H1 (cell line): ENCODE data around the gene AHRR. TPM values are rescaled to one million over a fixed set of nuclear protein-coding genes. Genes with fewer than 3 reads are reported as not detected.

Experiments
- CTCF ChIA-PET: fragments of 300-600 bp; sonication (Branson Sonifier 250); formaldehyde crosslinking; loops from one replicate; lab custom pipeline; 2021; ENCODE audit not compliant: partially characterized antibody; lab: Charles Lee
- POLR2A ChIA-PET: fragments of 300-600 bp; sonication (Branson Sonifier 250); formaldehyde crosslinking; loops from one replicate; lab custom pipeline; 2021; ENCODE audit warnings: inconsistent platforms; ENCODE audit not compliant: partially characterized antibody; lab: Charles Lee
- DNase-seq, 2 experiments: peaks; one replicate each; pipeline versions ENCODE4 v3.0.0 to v3.0.0-alpha.2; 2010 to 2022; ENCODE audit warnings: low spot score in 2 of 2, low read depth in 1 of 2, mixed read lengths in 1 of 2
- FAIRE-seq: peaks from 2 replicates; lab custom pipeline; 2011; peaks lifted over from hg19 to GRCh38; lab: Jason Lieb, UNC
- H2AFZ ChIP-seq: 2 replicates; pipeline ENCODE4 v1.8.1; 2012; ENCODE audit warnings: low read length, inconsistent platforms
- H2AK5ac ChIP-seq: 2 replicates; pipeline ENCODE4 v1.6.1; 2013; ENCODE audit warnings: low read depth, low read length
- H2BK120ac ChIP-seq: replicated peaks from 2 replicates; pipeline ENCODE3; 2013; ENCODE audit warnings: low read depth, low read length, inconsistent platforms
- H2BK12ac ChIP-seq: 2 replicates; pipeline ENCODE4 v1.6.1; 2013; ENCODE audit warnings: low read depth, low read length
- H2BK15ac ChIP-seq: 2 replicates; pipeline ENCODE4 v1.6.1; 2013; ENCODE audit warnings: low read length
- H2BK20ac ChIP-seq: 2 replicates; pipeline ENCODE4 v1.6.1; 2013; ENCODE audit warnings: low read length
- H2BK5ac ChIP-seq: 2 replicates; pipeline ENCODE4 v1.6.1; 2013; ENCODE audit warnings: low read depth, low read length
- H3K14ac ChIP-seq: 2 replicates; pipeline ENCODE4 v1.6.1; 2013; ENCODE audit warnings: inconsistent platforms; ENCODE audit not compliant: insufficient read length
- H3K18ac ChIP-seq: 2 replicates; pipeline ENCODE4 v1.6.1; 2013; ENCODE audit warnings: low read length; ENCODE audit errors: extremely low read depth
- H3K23ac ChIP-seq: 2 replicates; pipeline ENCODE4 v1.6.1; 2013; ENCODE audit warnings: inconsistent platforms; ENCODE audit not compliant: insufficient read length
- H3K23me2 ChIP-seq: 2 replicates; pipeline ENCODE4 v1.6.1; 2013; ENCODE audit warnings: low read depth, low read length
- H3K27ac ChIP-seq: 2 replicates; pipeline ENCODE4 v1.6.1; 2011; ENCODE audit warnings: low read depth, low read length, inconsistent platforms
- H3K27me3 ChIP-seq, 4 experiments: replicated peaks in 1 of 4; 1 replicate in 1 of 4; 2 replicates in 3 of 4; pipeline versions ENCODE4 v1.6.1 to v1.8.1; 2011 to 2013; ENCODE audit warnings: low read length in 3 of 4, mild to moderate bottlenecking in 3 of 4, inconsistent platforms in 2 of 4, mixed read lengths in 2 of 4, moderate library complexity in 1 of 4; ENCODE audit not compliant: control insufficient read depth in 3 of 4, insufficient read depth in 3 of 4; ENCODE audit errors: extremely low read depth in 1 of 4
- H3K36me3 ChIP-seq, 4 experiments: 2 replicates each; pipeline versions ENCODE4 v1.6.1 to v1.8.1; 2011 to 2013; ENCODE audit warnings: mild to moderate bottlenecking in 4 of 4, low read length in 3 of 4, moderate library complexity in 2 of 4, control low read depth in 1 of 4, inconsistent platforms in 1 of 4; ENCODE audit not compliant: insufficient read depth in 4 of 4, control insufficient read depth in 2 of 4
- H3K4ac ChIP-seq: replicated peaks from 2 replicates; pipeline ENCODE3; 2013; ENCODE audit warnings: low read length, low read depth, mixed read lengths, inconsistent platforms; ENCODE audit not compliant: insufficient read length
- H3K4me1 ChIP-seq, 4 experiments: replicated peaks in 1 of 4; 1 replicate in 1 of 4; 2 replicates in 3 of 4; pipeline versions ENCODE4 v1.6.1 to v1.8.1; 2011 to 2013; ENCODE audit warnings: low read length in 3 of 4, inconsistent platforms in 2 of 4, mixed read lengths in 1 of 4; ENCODE audit not compliant: insufficient read depth in 4 of 4, control insufficient read depth in 3 of 4
- H3K4me2 ChIP-seq, 2 experiments: 2 replicates each; pipeline versions ENCODE4 v1.6.1 to v1.8.1; 2011 to 2013; ENCODE audit warnings: low read depth in 2 of 2, low read length in 2 of 2, control low read depth in 1 of 2, inconsistent platforms in 1 of 2, mild to moderate bottlenecking in 1 of 2; ENCODE audit not compliant: insufficient read depth in 1 of 2
- H3K4me3 ChIP-seq, 4 experiments: fragments of 200-600, 300-600 bp in 1 of 4; sonication (generic), shearing (Covaris generic), sonication (Bioruptor Twin) in 1 of 4; 2 replicates each; pipeline versions ENCODE4 v1.5.1 to v1.8.1; 2011 to 2016; ENCODE audit warnings: low read length in 4 of 4, low read depth in 3 of 4, control low read depth in 2 of 4, inconsistent platforms in 2 of 4, mild to moderate bottlenecking in 2 of 4, mixed read lengths in 1 of 4, moderate library complexity in 1 of 4; ENCODE audit not compliant: insufficient read depth in 2 of 4; ENCODE audit errors: extremely low read depth in 1 of 4
- H3K56ac ChIP-seq: replicated peaks from 2 replicates; pipeline ENCODE3; 2013; ENCODE audit warnings: low read depth, mild to moderate bottlenecking, mixed read lengths, low read length, inconsistent platforms; ENCODE audit not compliant: insufficient read length
- H3K79me1 ChIP-seq: 2 replicates; pipeline ENCODE4 v1.6.1; 2013; ENCODE audit warnings: low read depth, low read length, control low read depth
- H3K79me2 ChIP-seq, 2 experiments: 2 replicates each; pipeline versions ENCODE4 v1.6.1 to v1.8.1; 2012 to 2013; ENCODE audit warnings: low read length in 2 of 2, mild to moderate bottlenecking in 2 of 2, inconsistent platforms in 1 of 2; ENCODE audit not compliant: insufficient read depth in 2 of 2, control insufficient read depth in 1 of 2
- H3K9ac ChIP-seq, 4 experiments: replicated peaks in 1 of 4; 1 replicate in 1 of 4; 2 replicates in 3 of 4; pipeline versions ENCODE4 v1.6.1 to v1.8.1; 2011 to 2013; ENCODE audit warnings: low read depth in 3 of 4, low read length in 3 of 4, control low read depth in 2 of 4, mild to moderate bottlenecking in 2 of 4, moderate library complexity in 2 of 4, inconsistent platforms in 1 of 4; ENCODE audit errors: extremely low read depth in 1 of 4
- H3K9me3 ChIP-seq, 2 experiments: 2 replicates each; pipeline versions ENCODE4 v1.6.1 to v1.8.1; 2012 to 2013; ENCODE audit warnings: mild to moderate bottlenecking in 2 of 2, moderate library complexity in 2 of 2, control low read depth in 1 of 2, inconsistent platforms in 1 of 2, low read depth in 1 of 2, low read length in 1 of 2, mixed read lengths in 1 of 2; ENCODE audit not compliant: insufficient read depth in 2 of 2
- H4K20me1 ChIP-seq, 2 experiments: replicated peaks in 1 of 2; 2 replicates each; pipeline versions ENCODE3 to v1.8.1; 2011 to 2013; ENCODE audit warnings: inconsistent platforms in 2 of 2, low read length in 2 of 2, mild to moderate bottlenecking in 1 of 2; ENCODE audit not compliant: insufficient read depth in 2 of 2, control insufficient read depth in 1 of 2
- H4K5ac ChIP-seq: 2 replicates; pipeline ENCODE4 v1.6.1; 2013; ENCODE audit warnings: low read length, low read depth, mixed read lengths, inconsistent platforms; ENCODE audit not compliant: insufficient read length
- H4K8ac ChIP-seq: 2 replicates; pipeline ENCODE4 v1.8.0; 2013; ENCODE audit warnings: mild to moderate bottlenecking, moderate library complexity, low read length, inconsistent platforms; ENCODE audit not compliant: insufficient read depth; ENCODE audit errors: extremely low read depth
- H4K91ac ChIP-seq: replicated peaks from 2 replicates; pipeline ENCODE3; 2013; ENCODE audit warnings: low read length, mixed read lengths, inconsistent platforms; ENCODE audit not compliant: insufficient read length
- BACH1 ChIP-seq: IDR thresholded peaks from 2 replicates; pipeline ENCODE4 v1.6.1; 2012; ENCODE audit warnings: low read length, improper control_type of control experiment
- BRCA1 ChIP-seq: IDR thresholded peaks from 2 replicates; pipeline ENCODE4 v1.6.1; 2012; ENCODE audit warnings: low read depth, low read length, improper control_type of control experiment
- GABPA ChIP-seq: IDR thresholded peaks from 2 replicates; pipeline ENCODE4 v1.6.1; 2011; ENCODE audit warnings: mild to moderate bottlenecking, low read length, moderate library complexity, borderline replicate concordance; ENCODE audit not compliant: insufficient read depth
- JUND ChIP-seq: IDR thresholded peaks from 2 replicates; pipeline ENCODE4 v1.6.1; 2011; ENCODE audit warnings: mild to moderate bottlenecking, improper control_type of control experiment, low read length
- MAX ChIP-seq: IDR thresholded peaks from 2 replicates; pipeline ENCODE4 v1.6.1; 2012; ENCODE audit warnings: inconsistent platforms
- POLR2AphosphoS5 ChIP-seq: IDR thresholded peaks from 2 replicates; pipeline ENCODE4 v1.6.1; 2011; ENCODE audit warnings: low read depth, low read length
- RAD21 ChIP-seq, 2 experiments: IDR thresholded peaks in 1 of 2; conservative IDR thresholded peaks in 1 of 2; 2 replicates each; pipeline ENCODE4 v1.6.1; 2011; ENCODE audit warnings: low read depth in 2 of 2, low read length in 2 of 2, improper control_type of control experiment in 1 of 2, inconsistent platforms in 1 of 2, mild to moderate bottlenecking in 1 of 2, moderate library complexity in 1 of 2
- SP1 ChIP-seq: IDR thresholded peaks from 2 replicates; pipeline ENCODE4 v1.6.1; 2011; ENCODE audit warnings: low read depth, low read length
- SP2 ChIP-seq: IDR thresholded peaks from 2 replicates; pipeline ENCODE4 v1.6.1; 2012; ENCODE audit warnings: mild to moderate bottlenecking, low read length, inconsistent platforms
- YY1 ChIP-seq: IDR thresholded peaks from 2 replicates; pipeline ENCODE4 v1.6.1; 2011; ENCODE audit warnings: low read depth, mild to moderate bottlenecking, low read length
- WGBS, 2 experiments: shearing (Covaris generic) in 1 of 2; methylation state at CpG; one replicate each; pipeline versions ENCODE4 v1.1.6 to v1.1.7; 2013 to 2015; ENCODE audit warnings: low lambda C conversion rate in 2 of 2, mixed read lengths in 2 of 2, inconsistent platforms in 1 of 2, low coverage in 1 of 2, missing lambda C conversion rate in 1 of 2; ENCODE audit not compliant: insufficient replicate concordance in 2 of 2, insufficient coverage in 1 of 2, insufficient read length in 1 of 2; ENCODE audit errors: extremely low coverage in 1 of 2, missing lambda C conversion rate in 1 of 2; 5-methylcytosine and 5-hydroxymethylcytosine counted together
- polyA plus RNA-seq, 7 experiments: library from polyadenylated mRNA; depleted of rRNA in 3 of 7; stranded (reverse) in 5 of 7; unstranded in 2 of 7; fragments of >200 nt in 5 of 7; fragments of 200-250 nt in 2 of 7; gene quantifications; 1 replicate in 5 of 7; 2 replicates in 1 of 7; 4 replicates in 1 of 7; pipeline versions ENCODE4 v1.2.1 to v1.2.3, GENCODE V29; 2011 to 2013; ENCODE audit warnings: missing spikeins in 2 of 7, mixed read lengths in 2 of 7
- total RNA-seq: library from RNA; stranded (reverse); fragmentation: NEBNext Ultra II Directional; extraction: Animal tissue kit (Norgen Biotek cat#: 25700); gene quantifications from 2 replicates; pipeline ENCODE4 v1.2.1, GENCODE V29; 2021
- TF ChIP-seq, protein P1 (sequence below), 3 experiments: IDR thresholded peaks; 1 replicate in 2 of 3; 2 replicates in 1 of 3; pipeline versions ENCODE4 v1.5.1 to v1.6.1; 2011; ENCODE audit warnings: low read length in 3 of 3, mild to moderate bottlenecking in 3 of 3, inconsistent platforms in 2 of 3, low read depth in 1 of 3, moderate library complexity in 1 of 3; ENCODE audit not compliant: insufficient read depth in 1 of 3; ENCODE audit errors: control extremely low read depth in 1 of 3

Gene AHRR
- total and polyA plus RNA-seq, 2 of the 8 experiments (the other 6 are each of a cell fraction or from before 2014, with no cell fraction given): 0.41 to 0.80 TPM

DNA sequence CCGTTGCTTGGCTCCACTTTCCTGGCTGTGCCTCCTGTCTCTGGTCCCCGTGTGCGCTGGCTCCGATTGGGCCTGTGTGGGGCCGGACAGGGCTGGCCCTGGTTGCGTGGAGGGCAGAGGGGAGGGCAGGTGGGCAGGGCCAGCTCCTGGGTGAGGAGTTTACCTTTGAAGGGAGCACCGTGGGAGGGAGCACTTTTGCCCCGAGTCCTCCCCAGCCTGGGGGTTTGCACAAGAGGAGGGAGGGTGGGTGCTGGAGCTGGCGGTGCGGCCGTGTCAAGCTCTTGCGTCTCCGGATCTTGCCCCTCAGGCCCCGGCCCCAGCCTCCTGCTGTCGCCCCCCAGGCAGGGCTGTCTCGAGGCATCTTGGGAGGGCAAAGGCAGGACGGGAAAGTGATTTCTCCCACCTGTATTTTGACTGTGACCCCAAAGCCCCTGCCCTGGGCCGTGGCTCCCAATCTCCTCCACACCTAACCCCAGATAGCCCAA, 73.2 kb downstream of the AHRR start:
- Histone ChIP-seq H3K4me3 (no peak overlapping the region), H3K18ac (no peak overlapping the region), H3K23me2 (no peaks in the 10 kb centered on the region), H3K4me1 (peaks cover 0 to 12% (median 6%) of the 10 kb centered on the region in 4 experiments; a peak in 5 of 7 replicates), H2BK12ac (no peak overlapping the region), H3K4me2 (no peak overlapping the region), H3K27me3 (0 out of 7 replicates have a peak, but pooled peaks cover 0 to 3% (median 2%) of the 10 kb centered on the region in 4 experiments), H4K91ac (no peak overlapping the region), H3K9me3 (no peaks in the 10 kb centered on the region), H2BK5ac (no peak overlapping the region), H3K79me1 (no peaks in the 10 kb centered on the region), H2BK120ac (no peak overlapping the region), H3K9ac (0 out of 7 replicates have a peak overlapping the region, but pooled peaks of 1 of the 4 experiments have one; percentile 6), H2BK20ac (no peak overlapping the region), H3K27ac (no peak overlapping the region), H3K56ac (no peak overlapping the region), H4K8ac (no peak overlapping the region), H3K14ac (no peak overlapping the region), H4K5ac (no peak overlapping the region), H3K4ac (no peak overlapping the region), H4K20me1 (no peaks in the 10 kb centered on the region), H3K36me3 (no peaks in the 10 kb centered on the region), H3K23ac (no peak overlapping the region), H2BK15ac (no peak overlapping the region), H3K79me2 (no peaks in the 10 kb centered on the region), H2AFZ (no peak overlapping the region), H2AK5ac (no peak overlapping the region)
- CTCF ChIA-PET: interaction anchor here (0.9 to 1.6 kb wide), 6 partner anchors 17 to 98 kb away, joined by 3 to 5 read pairs (median 3); no protein-coding TSS in a partner anchor
- no peak for FAIRE-seq
- peak in 1 of 2 experiments; percentile 41 for DNase-seq
- POLR2A ChIA-PET: interaction anchor here (0.8 to 1.5 kb wide), 3 partner anchors 10 to 17 kb away, joined by 3 to 4 read pairs (median 3); no protein-coding TSS in a partner anchor
- WGBS, 2 experiments: 82% methylated on average over 9 of the region's 18 CpGs; no CpG with 5 or more reads in 1 of the 2 experiments
- TF ChIP-seq RAD21 (IDR thresholded peaks at IDR 0.05 in 1 of 2, conservative IDR thresholded peaks at IDR 0.05 in 1 of 2; ENCODE audit: low read depth in 2 of 2, low read length in 2 of 2) (no peak), MAX (no peak), GABPA (no peak), POLR2AphosphoS5 (no peak), BACH1 (no peak), YY1 (no peak), BRCA1 (no peak), JUND (no peak), SP2 (no peak), SP1 (no peak)
- TF ChIP-seq, protein P1, sequence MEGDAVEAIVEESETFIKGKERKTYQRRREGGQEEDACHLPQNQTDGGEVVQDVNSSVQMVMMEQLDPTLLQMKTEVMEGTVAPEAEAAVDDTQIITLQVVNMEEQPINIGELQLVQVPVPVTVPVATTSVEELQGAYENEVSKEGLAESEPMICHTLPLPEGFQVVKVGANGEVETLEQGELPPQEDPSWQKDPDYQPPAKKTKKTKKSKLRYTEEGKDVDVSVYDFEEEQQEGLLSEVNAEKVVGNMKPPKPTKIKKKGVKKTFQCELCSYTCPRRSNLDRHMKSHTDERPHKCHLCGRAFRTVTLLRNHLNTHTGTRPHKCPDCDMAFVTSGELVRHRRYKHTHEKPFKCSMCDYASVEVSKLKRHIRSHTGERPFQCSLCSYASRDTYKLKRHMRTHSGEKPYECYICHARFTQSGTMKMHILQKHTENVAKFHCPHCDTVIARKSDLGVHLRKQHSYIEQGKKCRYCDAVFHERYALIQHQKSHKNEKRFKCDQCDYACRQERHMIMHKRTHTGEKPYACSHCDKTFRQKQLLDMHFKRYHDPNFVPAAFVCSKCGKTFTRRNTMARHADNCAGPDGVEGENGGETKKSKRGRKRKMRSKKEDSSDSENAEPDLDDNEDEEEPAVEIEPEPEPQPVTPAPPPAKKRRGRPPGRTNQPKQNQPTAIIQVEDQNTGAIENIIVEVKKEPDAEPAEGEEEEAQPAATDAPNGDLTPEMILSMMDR (IDR thresholded peaks at IDR 0.05; ENCODE audit: control extremely low read depth in 1 of 3, insufficient read depth in 1 of 3, low read depth in 1 of 3, low read length in 3 of 3): no peak
